Lower leg skin (tissue), 3 donors: ENCODE data around the gene FOXP2.

Source experiments
- CTCF ChIP-seq, 3 donors: fragments of 450-650 bp; IDR thresholded peaks; one replicate each; pipeline ENCODE4 v1.5.1; 2016; ENCODE audit warnings: antibody characterized with exemption in 3 of 3, mild to moderate bottlenecking in 3 of 3, moderate library complexity in 2 of 3
- POLR2A ChIP-seq, 2 donors: fragments of 450-650 bp; IDR thresholded peaks; one replicate each; pipeline ENCODE4 v1.6.1; 2016 to 2017; ENCODE audit warnings: antibody characterized with exemption in 2 of 2, mild to moderate bottlenecking in 1 of 2, moderate library complexity in 1 of 2

GRCh38 chr7:114671563-114672123 is 257.0 kb downstream of the FOXP2 start:
- no peak for TF ChIP-seq POLR2A (IDR thresholded peaks at IDR 0.05)
- TF ChIP-seq CTCF (IDR thresholded peaks at IDR 0.05) = no peak
